ENCODE measurements around the gene MYO5C. TPM values are rescaled to one million over a fixed set of nuclear protein-coding genes. Genes with fewer than 3 reads are reported as not detected.

The MYO5C gene
- total RNA-seq, 4 donors from 2014 or later = 1.2 to 4.3 (median 2.9) TPM

DNA sequence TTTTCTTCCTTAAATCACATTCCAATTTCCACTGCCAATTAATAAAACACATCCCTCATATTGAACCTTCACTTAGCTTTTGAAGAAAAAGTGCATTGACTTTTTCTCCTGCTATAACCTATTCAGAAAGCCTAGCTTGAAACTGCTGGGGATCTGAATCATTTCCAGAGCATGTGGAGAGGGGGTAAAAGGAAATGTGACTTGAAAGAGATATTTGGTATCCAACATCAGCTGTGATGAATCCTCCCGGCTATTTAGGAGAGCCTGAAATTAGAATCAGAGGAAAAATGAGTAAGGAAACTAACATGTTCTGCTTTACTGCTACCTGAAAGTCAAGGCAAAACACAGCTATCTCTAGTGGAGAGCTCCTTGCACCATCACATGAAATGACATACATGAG, 101.8 kb downstream of the MYO5C start:
- Histone ChIP-seq H3K9me3 (no peaks in the 10 kb centered on the region), H3K4me3 (no peak overlapping the region), H3K36me3 (no peaks in the 10 kb centered on the region), H3K27ac (no peak overlapping the region), H3K4me1 (peaks cover 3 to 6% of the 10 kb centered on the region in 2 donors), H3K27me3 (no peaks in the 10 kb centered on the region)
- intact Hi-C loops (cut with DNase I; ENCODE audit: low total_unique reads) (no loop called here), in situ Hi-C loops (cut with MboI; ENCODE audit: low sequenced_read_pairs in 4 of 4) (no loop called here)
- TF ChIP-seq, protein P1, sequence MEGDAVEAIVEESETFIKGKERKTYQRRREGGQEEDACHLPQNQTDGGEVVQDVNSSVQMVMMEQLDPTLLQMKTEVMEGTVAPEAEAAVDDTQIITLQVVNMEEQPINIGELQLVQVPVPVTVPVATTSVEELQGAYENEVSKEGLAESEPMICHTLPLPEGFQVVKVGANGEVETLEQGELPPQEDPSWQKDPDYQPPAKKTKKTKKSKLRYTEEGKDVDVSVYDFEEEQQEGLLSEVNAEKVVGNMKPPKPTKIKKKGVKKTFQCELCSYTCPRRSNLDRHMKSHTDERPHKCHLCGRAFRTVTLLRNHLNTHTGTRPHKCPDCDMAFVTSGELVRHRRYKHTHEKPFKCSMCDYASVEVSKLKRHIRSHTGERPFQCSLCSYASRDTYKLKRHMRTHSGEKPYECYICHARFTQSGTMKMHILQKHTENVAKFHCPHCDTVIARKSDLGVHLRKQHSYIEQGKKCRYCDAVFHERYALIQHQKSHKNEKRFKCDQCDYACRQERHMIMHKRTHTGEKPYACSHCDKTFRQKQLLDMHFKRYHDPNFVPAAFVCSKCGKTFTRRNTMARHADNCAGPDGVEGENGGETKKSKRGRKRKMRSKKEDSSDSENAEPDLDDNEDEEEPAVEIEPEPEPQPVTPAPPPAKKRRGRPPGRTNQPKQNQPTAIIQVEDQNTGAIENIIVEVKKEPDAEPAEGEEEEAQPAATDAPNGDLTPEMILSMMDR (IDR thresholded peaks at IDR 0.05 in 4 of 5, conservative IDR thresholded peaks at IDR 0.05 in 1 of 5) = no peak
- no peak for TF ChIP-seq POLR2A (IDR thresholded peaks at IDR 0.05)
- DNase-seq = no peak
- no peak for ATAC-seq

DNA sequence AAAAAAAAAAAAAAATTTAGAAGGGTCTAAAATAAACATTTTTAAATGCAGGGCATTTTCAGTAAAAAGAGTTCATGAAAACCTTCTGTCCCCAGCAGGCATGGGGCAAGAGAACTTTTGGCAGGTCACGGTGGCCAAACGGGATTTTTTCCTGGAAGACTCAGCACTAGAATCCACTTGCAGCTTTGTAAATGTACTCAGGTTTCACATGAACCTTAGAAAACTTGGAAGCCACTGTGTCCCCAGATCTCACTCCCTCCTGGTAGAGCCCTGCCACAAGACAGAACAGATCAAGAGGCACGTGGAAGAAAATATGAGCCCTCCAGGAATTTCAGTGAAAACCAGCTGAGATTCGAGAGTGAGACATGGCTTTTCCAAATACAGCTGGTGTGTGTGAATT, 102.3 kb downstream of the MYO5C start:
- Histone ChIP-seq H3K27ac (no peak overlapping the region), H3K4me3 (no peak overlapping the region), H3K36me3 (no peaks in the 10 kb centered on the region), H3K27me3 (no peaks in the 10 kb centered on the region), H3K4me1 (peaks cover 3 to 6% of the 10 kb centered on the region in 2 donors), H3K9me3 (no peaks in the 10 kb centered on the region)
- in situ Hi-C loops (cut with MboI; ENCODE audit: low sequenced_read_pairs in 4 of 4) (no loop called here), intact Hi-C loops (cut with DNase I; ENCODE audit: low total_unique reads) (no loop called here)
- TF ChIP-seq, protein P1 (IDR thresholded peaks at IDR 0.05 in 4 of 5, conservative IDR thresholded peaks at IDR 0.05 in 1 of 5) = no peak
- TF ChIP-seq POLR2A (IDR thresholded peaks at IDR 0.05) = no peak
- DNase-seq = peak; percentile 36 to 38
- ATAC-seq = peak; percentile 88 to 99

GRCh38 chr15:52191207-52191606, 104.4 kb downstream of the MYO5C start, which contains the start of gene GNB5:
GNB5 (minus strand) TSS chr15:52191392; CDS start chr15:52184676, 6,716 bp downstream.
- intact Hi-C loops (cut with DNase I; ENCODE audit: low total_unique reads) (no loop called here), in situ Hi-C loops (cut with MboI; ENCODE audit: low sequenced_read_pairs in 4 of 4) (no loop called here)
- no peaks in the 10 kb centered on the region for H3K27me3 ChIP-seq
- no peak within 1 kb of the TSS for H3K4me3 ChIP-seq
- TF ChIP-seq POLR2A (IDR thresholded peaks at IDR 0.05) = no peak
- no peak for DNase-seq
- H3K36me3 ChIP-seq = no peaks in the 10 kb centered on the region
- peaks cover 3 to 6% of the 10 kb centered on the region in 2 donors for H3K4me1 ChIP-seq
- no peak for ATAC-seq
- H3K9me3 ChIP-seq = no peaks in the 10 kb centered on the region
- H3K27ac ChIP-seq = no peak within 1 kb of the TSS

DNA sequence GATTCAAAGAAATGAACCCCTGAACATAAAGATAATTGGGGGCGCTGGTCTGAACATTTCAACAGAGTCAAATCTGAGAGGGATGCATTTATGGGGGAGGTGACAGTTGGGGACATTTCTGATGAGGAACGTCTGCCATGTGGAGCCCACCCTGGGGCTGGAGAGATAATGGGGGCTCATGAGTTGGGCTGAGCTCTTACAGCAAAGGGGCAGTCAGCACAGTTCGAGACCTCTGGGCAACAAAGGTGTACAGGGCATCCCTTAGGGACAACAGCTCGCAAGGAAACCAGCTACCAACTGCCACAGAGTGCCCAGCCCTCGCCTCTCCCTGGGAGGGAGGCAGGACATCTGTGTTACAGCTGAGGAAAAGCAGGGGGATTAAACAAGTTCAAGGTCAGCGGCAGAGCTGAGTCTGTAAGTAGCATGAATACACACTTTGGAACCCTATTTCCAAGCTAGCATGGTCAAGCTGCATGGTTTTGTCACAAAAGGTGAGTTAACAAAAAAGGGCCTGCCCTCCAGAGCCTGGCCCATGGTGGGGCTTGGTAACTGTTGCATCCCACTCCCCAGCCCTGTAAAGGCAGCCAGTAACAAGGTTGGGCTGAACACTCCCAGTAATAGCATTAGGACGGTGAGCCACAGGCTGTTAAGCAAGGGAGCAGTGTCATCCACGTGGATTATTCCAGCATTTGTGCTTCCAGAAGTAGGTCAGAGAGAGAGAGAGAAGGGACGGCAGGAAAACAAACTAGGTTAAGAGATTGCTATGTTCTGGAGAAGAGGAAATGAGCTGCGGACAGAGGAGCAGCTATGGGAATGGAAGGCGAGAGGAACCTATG, 108.7 kb downstream of the MYO5C start:
- peak in 1 of 2 donors; percentile 97 for ATAC-seq
- Histone ChIP-seq H3K27ac (peak overlapping the region in 1 of 4 donors; percentile 49), H3K9me3 (no peaks in the 10 kb centered on the region), H3K4me1 (no peaks in the 10 kb centered on the region), H3K4me3 (no peak overlapping the region), H3K27me3 (no peaks in the 10 kb centered on the region), H3K36me3 (no peaks in the 10 kb centered on the region)
- no peak for TF ChIP-seq POLR2A (IDR thresholded peaks at IDR 0.05)
- TF ChIP-seq, protein P1 (IDR thresholded peaks at IDR 0.05 in 4 of 5, conservative IDR thresholded peaks at IDR 0.05 in 1 of 5) = no peak
- in situ Hi-C loops (cut with MboI; ENCODE audit: low sequenced_read_pairs in 4 of 4) (no loop called here), intact Hi-C loops (cut with DNase I; ENCODE audit: low total_unique reads) (loop anchor here (10.0 kb wide), 1 partner anchor 82 kb away; no protein-coding TSS in a partner anchor)
- peak in 1 of 2 donors; percentile 24 for DNase-seq

GRCh38 chr15:52185151-52185561, 110.4 kb downstream of the MYO5C start:
- in situ Hi-C loops (cut with MboI; ENCODE audit: low sequenced_read_pairs in 4 of 4) (no loop called here), intact Hi-C loops (cut with DNase I; ENCODE audit: low total_unique reads) (loop anchor here (10.0 kb wide), 1 partner anchor 80 kb away; no protein-coding TSS in a partner anchor)
- H3K36me3 ChIP-seq = no peaks in the 10 kb centered on the region
- no peaks in the 10 kb centered on the region for H3K9me3 ChIP-seq
- H3K27ac ChIP-seq = no peak overlapping the region
- H3K4me3 ChIP-seq = no peak overlapping the region
- ATAC-seq = no peak
- H3K27me3 ChIP-seq = peaks cover 0 to 7% (median 0%) of the 10 kb centered on the region in 3 donors
- peaks cover 2 to 4% of the 10 kb centered on the region in 2 donors for H3K4me1 ChIP-seq
- TF ChIP-seq, protein P1 (IDR thresholded peaks at IDR 0.05 in 4 of 5, conservative IDR thresholded peaks at IDR 0.05 in 1 of 5) = no peak
- TF ChIP-seq POLR2A (IDR thresholded peaks at IDR 0.05) = no peak
- DNase-seq = no peak

All from gastrocnemius medialis (tissue), 4 donors.